ENCODE data around the gene CCL21. TPM values are rescaled to one million over a fixed set of nuclear protein-coding genes. Genes with fewer than 3 reads are reported as not detected.
"Not testable (repeated sequence)": the region's sequence is repeated elsewhere in the genome, so short reads cannot be mapped to it uniquely, and the experiment has no call there.

CCL21 gene
- polyA plus RNA-seq (ENCODE audit: insufficient read length in 4 of 4) = 10 to 100 TPM in 2 of 4 donors, 1 to 10 TPM in 2; 6.5 to 21.2 (median 10.8) TPM

GRCh38 chr9:34710023-34710422 lies at the start of gene CCL21:
Gene CCL21 (minus strand): TSS chr9:34710136. CDS start chr9:34710066, 70 bp downstream.
- DNase-seq (ENCODE audit: low read depth in 4 of 4, low spot score in 2 of 4) = peak in 1 of 4 donors; percentile 37

GRCh38 chr9:34759432-34760134 lies 49.6 kb upstream of the CCL21 start:
- no peak for DNase-seq (ENCODE audit: low read depth in 4 of 4, low spot score in 2 of 4)

GRCh38 chr9:34750320-34750719 lies 40.4 kb upstream of the CCL21 start:
- DNase-seq (ENCODE audit: low read depth in 4 of 4, low spot score in 2 of 4) = not testable (repeated sequence)

GRCh38 chr9:34746526-34746925 lies 36.6 kb upstream of the CCL21 start:
- DNase-seq (ENCODE audit: low read depth in 4 of 4, low spot score in 2 of 4) = no peak

GRCh38 chr9:34744295-34745221 lies 34.6 kb upstream of the CCL21 start:
- DNase-seq (ENCODE audit: low read depth in 4 of 4, low spot score in 2 of 4) = no peak

- no peak for DNase-seq (ENCODE audit: low read depth in 4 of 4, low spot score in 2 of 4)
These were observed 32.8 kb upstream of the CCL21 start for GRCh38 chr9:34742710-34743109.

- DNase-seq (ENCODE audit: low read depth in 4 of 4, low spot score in 2 of 4) = no peak
These were observed 31.7 kb upstream of the CCL21 start for GRCh38 chr9:34741628-34742027.

GRCh38 chr9:34740176-34740575 lies 30.2 kb upstream of the CCL21 start:
- not testable (repeated sequence) for DNase-seq (ENCODE audit: low read depth in 4 of 4, low spot score in 2 of 4)

GRCh38 chr9:34737677-34738260 lies 27.8 kb upstream of the CCL21 start:
- no peak for DNase-seq (ENCODE audit: low read depth in 4 of 4, low spot score in 2 of 4)

GRCh38 chr9:34734720-34735119 lies 24.8 kb upstream of the CCL21 start:
- DNase-seq (ENCODE audit: low read depth in 4 of 4, low spot score in 2 of 4) = no peak

GRCh38 chr9:34732886-34733285 lies 22.9 kb upstream of the CCL21 start:
- no peak for DNase-seq (ENCODE audit: low read depth in 4 of 4, low spot score in 2 of 4)

- no peak for DNase-seq (ENCODE audit: low read depth in 4 of 4, low spot score in 2 of 4)
These were observed 22.5 kb upstream of the CCL21 start for GRCh38 chr9:34732478-34732877.

- no peak for DNase-seq (ENCODE audit: low read depth in 4 of 4, low spot score in 2 of 4)
These were observed 13.2 kb upstream of the CCL21 start for GRCh38 chr9:34723141-34723540.

- not testable (repeated sequence) for DNase-seq (ENCODE audit: low read depth in 4 of 4, low spot score in 2 of 4)
These were observed 9.8 kb upstream of the CCL21 start for GRCh38 chr9:34719769-34720025.

GRCh38 chr9:34719021-34719768 lies 9.3 kb upstream of the CCL21 start:
- DNase-seq (ENCODE audit: low read depth in 4 of 4, low spot score in 2 of 4) = no peak

- no peak for DNase-seq (ENCODE audit: low read depth in 4 of 4, low spot score in 2 of 4)
These were observed 8.2 kb upstream of the CCL21 start for GRCh38 chr9:34717996-34718614.

GRCh38 chr9:34716711-34717110 lies 6.8 kb upstream of the CCL21 start:
- DNase-seq (ENCODE audit: low read depth in 4 of 4, low spot score in 2 of 4) = no peak

GRCh38 chr9:34715639-34716215 lies 5.8 kb upstream of the CCL21 start:
- no peak for DNase-seq (ENCODE audit: low read depth in 4 of 4, low spot score in 2 of 4)

- DNase-seq (ENCODE audit: low read depth in 4 of 4, low spot score in 2 of 4) = no peak
These were observed 4.1 kb upstream of the CCL21 start for GRCh38 chr9:34714007-34714406.

GRCh38 chr9:34712140-34712539 lies 2.2 kb upstream of the CCL21 start:
- DNase-seq (ENCODE audit: low read depth in 4 of 4, low spot score in 2 of 4) = no peak

Data from left renal cortex interstitium (tissue), 4 donors.